K562 (cell line): ENCODE results near the gene FKRP. TPM values are rescaled to one million over a fixed set of nuclear protein-coding genes. Genes with fewer than 3 reads are reported as not detected.

ENCODE experiments used
- IRF1 ChIP-seq: sonication (generic); formaldehyde crosslinking; IDR thresholded peaks from 2 replicates; pipeline ENCODE4 v1.8.0; 2022; ENCODE audit warnings: missing genetic modification reagents, mild to moderate bottlenecking, borderline replicate concordance
- MED1 ChIP-seq: sonication (generic); formaldehyde crosslinking; IDR thresholded peaks from 2 replicates; pipeline ENCODE4 v1.8.1; 2023; ENCODE audit warnings: missing genetic modification reagents, borderline replicate concordance
- MGA ChIP-seq: fragments of 450-650 bp; IDR thresholded peaks from 2 replicates; pipeline ENCODE4 v1.6.1; 2016; ENCODE audit warnings: mild to moderate bottlenecking, moderate library complexity
- MLLT1 ChIP-seq, 2 experiments: fragments of 450-650 bp; IDR thresholded peaks; 2 replicates each; pipeline ENCODE4 v1.6.1; 2016
- ZNF197 ChIP-seq: fragments of 200-800 bp; sonication (Bioruptor generic); IDR thresholded peaks from 2 replicates; pipeline ENCODE4 v1.6.1; 2016; ENCODE audit warnings: low read depth, missing genetic modification characterization, missing compliant biosample characterization
- ZNF609 ChIP-seq: sonication (generic); formaldehyde crosslinking; IDR thresholded peaks from 2 replicates; pipeline ENCODE4 v1.8.1; 2023; ENCODE audit warnings: missing genetic modification reagents, mild to moderate bottlenecking, borderline replicate concordance
- polyA plus RNA-seq, 8 experiments: library from polyadenylated mRNA; depleted of rRNA in 4 of 8; stranded (reverse) in 5 of 8; unstranded in 3 of 8; fragments of >200 nt; fragmentation: Nextera tagmentation in 2 of 8; fragmentation: Illumina TruSeq in 1 of 8; extraction: Ambion mirVana in 2 of 8; extraction: Trizol in 1 of 8; gene quantifications; 2 replicates each; pipeline versions ENCODE4 v1.2.1 to v1.2.3, GENCODE V29; 2011 to 2014; ENCODE audit warnings: inconsistent platforms in 1 of 8, missing spikeins in 1 of 8
- total RNA-seq, 7 experiments: library from RNA; depleted of rRNA in 6 of 7; stranded (reverse); fragments of >200 nt in 6 of 7; fragmentation: Illumina TruSeq in 2 of 7; extraction: Trizol in 2 of 7; gene quantifications; 2 replicates each; pipeline versions ENCODE4 v1.2.1 to v1.2.3, GENCODE V29; 2011 to 2021; ENCODE audit warnings: low replicate concordance in 1 of 7

The FKRP gene
- total and polyA plus RNA-seq, 9 of the 15 experiments (the other 6 are each of a cell fraction or from before 2014, with no cell fraction given), result 0.68 to 16.1 (median 6.5) TPM

GRCh38 chr19:46785054-46785979 is 39.5 kb downstream of the FKRP start (continued):
- TF ChIP-seq MGA (no peak; the same call in 1 of the 2 replicates), IRF1 (no peak), ZNF609 (CRISPR knock-in tag) (no peak), MLLT1 (IDR thresholded peaks at IDR 0.05) (peak in 1 of 2 experiments; percentile 50; a peak in 1 of 4 replicates), MED1 (no peak), ZNF197 (CRISPR knock-in tag) (no peak)
